Activated CD4-positive, alpha-beta T cell treated with anti-CD3 and anti-CD28 coated beads, Interleukin-2, amount 50 U/mL, for 16 hours (primary cell): ENCODE data around the gene FCRL1.

Experiments used
- DNase-seq: peaks from one replicate; pipeline ENCODE4 v3.0.0-alpha.2; 2020

The FCRL1 gene

DNA sequence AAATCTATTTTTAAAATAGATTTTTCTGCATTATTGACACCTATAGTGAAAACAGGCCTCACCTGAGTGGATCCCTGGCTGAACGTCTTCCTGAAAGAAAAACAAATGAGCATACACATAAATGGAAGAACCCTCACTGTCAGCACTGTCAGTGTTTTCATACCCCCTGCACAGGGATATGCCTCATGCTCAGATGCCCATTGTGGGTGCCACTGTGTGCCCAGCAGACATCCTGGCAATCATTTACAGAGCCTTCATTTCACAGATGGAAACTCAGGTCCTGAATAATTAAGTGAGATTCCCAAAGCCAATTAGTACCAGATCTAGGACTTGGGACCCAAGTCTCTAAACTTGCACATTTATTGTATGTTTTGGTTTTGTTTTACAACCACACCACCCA is 19.9 kb downstream of the FCRL1 start:
- no peak for DNase-seq

DNA sequence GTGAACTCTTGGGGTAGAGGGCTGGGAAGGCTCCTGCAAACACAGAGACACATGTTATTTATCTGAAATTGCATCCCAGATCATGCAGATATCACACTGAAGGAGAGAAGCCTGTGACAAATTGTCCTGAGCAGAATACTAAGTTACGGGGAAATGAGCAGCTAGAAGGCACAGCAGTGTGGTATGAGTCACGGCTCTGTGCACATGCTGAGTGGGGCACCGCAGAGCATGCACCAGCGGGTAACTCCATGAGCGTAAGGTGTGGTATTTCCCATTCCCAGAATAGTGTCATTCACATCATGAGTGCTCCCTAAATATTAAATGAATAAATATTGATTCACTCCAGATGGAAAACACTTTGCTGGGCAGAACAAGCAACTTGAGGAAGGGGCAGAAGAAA is 21.7 kb downstream of the FCRL1 start:
- no peak for DNase-seq

DNA sequence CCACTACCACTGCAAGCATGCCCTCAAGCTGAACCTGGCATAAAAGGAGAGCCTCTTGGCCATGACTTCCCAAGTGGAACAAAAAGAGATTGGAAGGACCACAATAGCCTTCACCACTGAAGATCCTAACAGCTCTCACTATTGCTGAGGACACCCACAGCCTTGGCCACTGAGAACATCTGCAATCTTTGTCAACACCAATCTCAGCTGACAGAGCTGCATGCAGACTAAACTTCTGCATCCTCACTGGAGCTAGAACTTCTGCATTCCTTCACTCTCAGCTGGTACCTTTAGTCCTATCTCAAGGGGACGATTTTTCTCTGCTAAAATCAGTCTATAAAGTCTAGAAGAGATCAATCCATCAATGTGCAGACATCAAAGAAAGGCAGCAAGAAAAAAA is 34.7 kb downstream of the FCRL1 start:
- no peak for DNase-seq

DNA sequence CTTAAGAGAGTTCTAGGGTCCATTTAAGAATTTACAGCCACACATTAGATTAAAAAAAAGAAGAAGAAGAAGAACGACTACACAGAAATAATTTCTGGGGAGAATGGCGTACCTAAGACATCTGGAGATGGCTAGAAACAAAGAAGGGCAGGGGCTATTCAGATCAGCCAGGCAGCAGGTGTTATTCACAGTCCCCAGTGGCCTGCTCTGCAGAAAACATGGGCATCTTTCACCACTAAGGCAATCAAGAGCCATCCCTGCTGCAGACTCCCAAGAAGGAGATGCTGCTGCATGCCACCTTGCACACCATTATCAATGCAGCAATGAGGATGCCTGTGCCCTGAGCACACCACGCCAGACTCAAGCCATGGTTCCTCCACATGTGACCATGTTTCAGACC is 35.1 kb downstream of the FCRL1 start:
- DNase-seq = no peak

DNA sequence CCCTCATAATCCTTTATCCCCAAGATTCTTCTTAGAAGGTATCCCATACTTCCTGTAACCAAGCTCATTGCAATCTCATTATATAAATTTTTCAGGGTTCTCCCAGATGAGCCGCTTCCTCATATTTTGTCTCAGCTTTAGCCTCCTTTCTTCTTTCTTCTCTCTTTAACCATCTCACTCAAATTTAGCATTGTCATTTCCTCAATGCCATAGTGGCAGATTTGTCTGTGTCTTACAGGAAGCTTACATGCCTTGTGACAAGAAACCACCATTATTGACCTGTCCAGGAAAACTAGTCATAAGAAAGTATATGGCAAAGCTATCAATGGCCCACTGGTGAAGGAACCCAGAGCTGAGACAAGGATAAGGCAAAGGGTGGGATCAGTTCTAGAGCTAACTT is 37.0 kb downstream of the FCRL1 start:
- no peak for DNase-seq

DNA sequence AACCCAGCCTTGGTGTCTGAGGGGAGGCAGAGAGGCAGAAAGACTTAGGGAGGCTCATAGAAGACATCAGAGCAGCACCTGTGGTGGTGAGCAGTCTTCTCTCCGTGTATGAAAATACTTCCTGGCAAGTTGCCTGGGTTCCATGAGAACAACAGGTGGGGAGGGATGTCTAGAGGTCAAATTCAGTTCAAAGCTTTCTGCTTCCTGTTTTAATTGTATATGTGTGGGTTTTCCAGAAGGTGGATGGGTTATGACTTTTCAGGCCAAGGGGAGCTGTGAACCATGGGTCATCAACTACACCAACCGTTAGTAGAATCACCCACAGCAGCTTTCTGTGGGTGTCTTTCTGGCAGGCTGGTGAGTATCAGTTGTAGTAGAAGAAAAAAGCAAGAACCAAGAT is 38.9 kb downstream of the FCRL1 start:
- DNase-seq = no peak

DNA sequence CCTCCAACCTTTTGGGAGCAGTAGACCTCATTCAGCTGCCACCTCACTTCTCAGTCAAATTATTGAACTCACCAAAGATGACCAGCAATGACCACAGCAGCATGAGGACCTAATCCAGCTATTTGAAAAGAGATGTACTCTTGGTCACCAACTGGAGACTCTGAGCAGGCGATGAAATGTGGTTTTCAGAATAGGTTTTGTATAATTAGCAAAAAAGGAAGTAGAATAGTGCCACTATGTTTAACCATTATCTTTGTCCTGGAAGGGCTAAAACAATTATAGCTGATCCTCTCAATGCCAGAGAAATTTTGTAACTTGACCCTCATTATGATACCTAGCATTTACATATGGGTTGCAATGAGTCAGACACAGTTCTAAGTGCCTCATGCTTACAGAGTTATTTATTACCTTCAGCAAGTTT is 42.9 kb downstream of the FCRL1 start, which contains the start of gene FCRL2:
Gene FCRL2, minus strand, starts transcription at position 162 of the 421 bp plus-strand sequence. Its CDS starts 59 bp downstream, at position 103.
- no peak for DNase-seq

DNA sequence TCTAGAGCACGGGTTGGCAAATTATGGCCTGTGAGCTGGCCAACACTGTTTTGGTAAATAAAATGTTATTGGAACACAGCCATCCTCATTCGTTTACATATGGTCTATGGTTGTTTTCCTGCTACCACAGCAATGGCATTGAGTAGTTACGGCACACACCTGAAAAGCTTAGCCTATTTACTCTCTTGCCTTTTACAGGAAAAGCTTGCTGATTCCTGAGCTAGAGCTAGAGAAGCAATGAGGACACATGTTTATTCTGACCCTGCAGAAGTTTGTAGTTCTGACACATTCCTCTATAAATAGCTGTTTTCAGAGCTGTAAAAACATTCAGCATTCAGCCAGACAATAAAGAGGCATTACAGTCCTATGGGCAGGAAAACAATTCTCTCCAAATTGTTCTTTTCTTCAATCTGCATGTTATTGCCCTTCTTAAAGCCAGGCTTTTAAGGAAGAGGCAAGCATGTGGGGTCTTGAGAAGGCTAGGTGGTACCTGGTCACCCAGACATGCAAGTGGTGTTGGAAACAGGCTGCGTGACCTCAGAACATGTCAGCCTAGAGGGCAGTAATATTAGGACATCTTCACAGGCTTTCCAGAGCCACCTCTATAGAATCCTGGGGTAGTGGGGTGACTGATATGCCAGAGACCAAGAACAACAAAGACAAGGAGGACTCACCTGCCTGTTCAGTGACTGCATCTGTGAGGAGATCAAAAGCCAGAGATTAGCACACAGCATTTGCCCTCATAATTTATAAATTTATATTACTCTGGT is 44.6 kb downstream of the FCRL1 start:
- no peak for DNase-seq

DNA sequence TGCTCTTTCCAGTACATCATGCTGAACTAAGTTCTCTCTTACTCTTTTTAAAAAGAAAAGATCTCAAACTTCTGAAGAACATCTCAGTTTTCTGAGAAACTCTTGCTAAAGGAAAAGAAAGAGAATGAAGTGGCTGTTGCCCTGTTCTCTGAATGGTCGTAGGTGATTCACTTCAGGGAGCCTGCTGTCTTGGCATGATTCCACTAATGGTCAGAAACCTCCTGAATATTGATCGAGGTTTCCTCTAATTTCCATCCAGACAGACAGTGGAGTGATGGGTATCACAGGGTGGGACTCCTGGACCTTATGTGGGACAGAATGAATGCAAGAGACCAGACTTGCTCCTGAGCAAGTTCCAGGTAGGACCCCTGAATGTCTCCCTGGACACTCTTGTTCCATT is 45.5 kb downstream of the FCRL1 start:
- DNase-seq = no peak

DNA sequence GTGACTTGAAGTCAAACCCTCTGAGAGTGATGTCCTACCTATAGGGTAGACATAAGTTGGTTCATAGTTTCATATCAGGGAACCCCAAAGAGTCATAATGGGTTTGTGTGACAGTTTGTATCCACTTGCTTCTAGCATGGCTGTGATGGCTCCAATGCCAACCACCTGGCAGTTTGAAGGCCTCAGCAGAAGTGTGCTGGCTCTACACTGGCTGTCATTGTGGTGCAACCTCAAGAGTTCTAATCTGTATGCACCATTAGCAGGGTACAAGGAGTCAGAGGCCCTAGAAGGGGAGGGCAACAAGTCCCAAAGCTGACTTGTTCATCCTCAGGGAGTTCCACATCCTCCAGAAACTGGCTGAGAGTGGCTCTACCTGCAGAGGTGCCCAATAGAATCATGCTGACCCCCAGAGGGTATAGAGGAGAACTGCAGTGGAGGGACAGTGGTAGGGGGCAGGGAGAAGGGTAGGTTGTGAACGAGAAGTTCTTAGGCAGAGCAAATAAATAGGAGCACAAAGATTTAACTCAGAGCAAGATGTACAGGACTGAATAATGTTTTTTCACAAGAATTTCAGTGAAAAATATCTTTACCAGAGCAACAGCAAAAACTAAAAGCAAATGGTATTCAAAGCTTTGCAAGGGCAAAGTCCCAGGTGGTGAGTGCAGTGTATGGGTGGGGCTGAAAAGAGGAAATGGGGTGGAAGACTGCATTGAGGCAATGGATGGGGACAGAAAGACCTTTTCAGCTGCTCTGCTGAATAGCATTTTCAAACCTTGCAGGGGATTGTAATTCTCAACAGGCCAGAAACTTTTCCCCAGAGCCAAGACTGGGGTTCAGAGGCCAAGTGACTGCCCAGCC is 46.2 kb downstream of the FCRL1 start:
- no peak for DNase-seq

DNA sequence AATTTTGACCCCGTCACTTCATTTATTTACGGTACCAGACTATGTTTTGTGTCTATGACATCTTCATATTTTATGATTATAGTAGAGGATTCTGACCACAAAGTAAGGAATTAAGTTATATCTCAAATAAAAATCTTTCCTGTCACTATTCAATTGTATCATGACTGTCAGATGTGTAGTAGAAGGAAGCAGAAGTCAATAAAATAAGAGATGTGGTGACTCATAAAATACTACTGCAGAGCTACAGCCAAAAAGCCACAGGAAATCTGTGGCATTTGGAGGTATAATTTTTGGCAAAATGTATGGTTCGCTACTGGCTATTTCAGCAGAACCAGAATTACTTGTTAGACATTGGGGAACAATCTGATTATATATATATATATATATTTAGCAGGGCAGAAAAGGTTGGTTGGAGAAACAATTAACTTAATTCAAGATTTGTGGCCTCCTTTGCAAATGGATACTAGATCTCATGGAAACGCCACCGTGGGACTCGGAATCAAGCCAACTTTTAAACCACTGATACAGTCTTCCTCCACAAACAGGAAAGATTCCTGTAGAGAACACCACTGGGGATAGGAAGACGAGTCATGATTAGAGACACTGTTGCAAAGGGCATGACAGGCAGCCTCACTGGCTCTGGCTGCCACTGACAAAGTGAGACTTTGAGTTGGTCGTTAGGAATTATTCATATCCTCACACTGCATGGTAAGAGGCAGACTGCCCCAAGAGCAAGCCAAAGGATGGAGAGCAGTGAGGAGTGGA is 48.1 kb downstream of the FCRL1 start:
- no peak for DNase-seq

DNA sequence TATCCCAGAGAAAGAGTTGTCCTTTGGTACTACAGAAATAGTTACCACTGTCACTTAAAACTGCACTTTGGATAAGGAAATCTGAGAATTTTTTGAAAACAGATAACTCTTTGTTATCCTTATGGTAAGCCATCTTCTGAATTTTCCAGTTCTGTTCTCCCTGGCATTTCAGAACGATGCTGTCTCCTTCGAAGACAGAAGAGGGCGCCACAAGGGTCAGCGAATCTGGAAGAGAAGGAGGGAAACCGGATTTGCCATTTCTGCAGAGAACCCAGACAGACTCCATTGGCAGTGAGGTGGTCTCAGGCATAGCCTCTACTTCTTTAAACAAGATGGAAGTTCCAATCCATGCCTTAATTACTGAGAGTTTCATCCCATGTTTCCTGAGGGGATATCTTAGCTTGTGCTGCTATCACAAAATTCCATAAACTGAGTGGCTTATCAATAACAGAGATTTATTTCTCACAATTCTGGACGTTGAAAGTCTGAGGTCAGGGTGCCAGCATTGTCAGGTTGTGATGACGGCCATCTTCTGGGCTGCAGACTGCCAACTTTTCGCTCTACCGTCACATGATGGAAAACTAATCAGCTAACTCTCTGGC is 49.4 kb downstream of the FCRL1 start:
- no peak for DNase-seq

DNA sequence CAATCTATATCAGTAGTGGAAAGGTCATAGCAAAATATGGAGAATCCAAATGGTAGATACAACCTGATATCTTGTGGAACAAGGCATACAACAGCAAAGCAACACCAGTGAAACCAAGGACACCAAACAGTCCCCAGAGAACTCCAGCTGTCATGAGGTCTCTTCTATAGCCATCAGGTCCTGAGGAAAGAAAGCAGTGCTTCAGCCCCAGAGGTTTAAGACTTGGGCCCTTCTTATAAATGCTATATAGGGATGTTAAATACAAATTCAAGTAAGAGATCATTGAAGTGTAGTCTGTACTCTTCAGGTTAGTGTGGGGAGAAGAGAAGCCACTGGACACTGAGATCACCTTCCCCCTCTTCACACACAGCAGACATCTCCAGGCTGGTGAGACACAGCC is 53.1 kb downstream of the FCRL1 start:
- DNase-seq = no peak

DNA sequence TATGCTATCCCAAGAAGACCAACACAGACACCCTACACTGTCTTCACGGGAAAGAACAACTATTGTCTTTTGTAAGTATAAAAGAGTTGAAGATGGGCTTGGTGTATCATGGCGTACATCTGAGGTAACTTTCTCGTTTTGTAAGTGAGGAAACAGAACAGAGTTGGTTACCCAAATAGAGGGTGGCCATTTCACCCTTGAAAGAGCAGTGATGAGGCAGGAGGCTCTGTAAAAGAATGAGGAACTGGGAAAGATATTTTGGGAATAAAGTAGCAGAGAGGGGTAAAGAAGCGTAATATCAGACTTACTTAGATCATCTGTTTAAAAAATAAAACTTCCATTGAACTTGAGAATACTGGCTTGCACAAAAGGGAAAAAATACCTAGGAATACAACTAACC is 61.9 kb downstream of the FCRL1 start:
- DNase-seq = no peak

DNA sequence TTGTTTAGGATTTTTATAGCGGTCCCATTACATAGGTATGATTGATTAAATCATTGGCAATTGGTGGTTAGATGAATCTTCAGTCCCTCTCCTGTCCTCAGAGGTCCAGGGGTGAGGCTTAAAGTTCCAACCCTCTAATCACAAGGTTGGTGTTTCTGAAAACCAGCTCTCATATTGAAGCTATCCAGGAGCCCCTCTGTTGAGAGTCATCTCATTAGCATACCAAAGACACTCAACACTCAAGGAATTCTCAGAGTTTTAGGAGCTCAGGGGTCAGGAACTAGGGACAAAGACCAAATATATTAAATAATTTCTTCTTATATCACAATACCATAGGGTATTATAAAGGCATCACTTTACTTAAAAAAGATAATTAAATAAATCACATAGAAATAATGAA is 66.3 kb downstream of the FCRL1 start:
- no peak for DNase-seq

DNA sequence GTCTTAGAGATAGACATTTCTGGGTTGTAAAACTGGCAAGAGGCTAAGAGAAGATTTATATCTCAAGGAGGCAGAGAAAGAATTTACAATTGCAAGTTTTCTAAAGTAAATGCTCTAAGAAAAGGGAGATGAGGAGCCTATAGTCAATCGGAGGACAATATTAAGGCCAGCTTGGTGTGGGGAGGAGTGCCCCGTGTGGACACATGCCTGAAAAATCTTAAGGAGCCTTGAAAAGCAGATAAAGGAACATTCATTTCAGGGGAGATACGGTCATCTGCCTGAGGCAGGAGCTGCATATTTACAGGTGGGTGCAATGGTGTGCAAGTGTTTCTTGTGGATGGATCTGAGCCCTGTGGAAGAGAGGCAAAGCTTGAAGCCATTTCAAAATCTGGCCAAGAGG is 68.6 kb downstream of the FCRL1 start:
- DNase-seq = no peak

DNA sequence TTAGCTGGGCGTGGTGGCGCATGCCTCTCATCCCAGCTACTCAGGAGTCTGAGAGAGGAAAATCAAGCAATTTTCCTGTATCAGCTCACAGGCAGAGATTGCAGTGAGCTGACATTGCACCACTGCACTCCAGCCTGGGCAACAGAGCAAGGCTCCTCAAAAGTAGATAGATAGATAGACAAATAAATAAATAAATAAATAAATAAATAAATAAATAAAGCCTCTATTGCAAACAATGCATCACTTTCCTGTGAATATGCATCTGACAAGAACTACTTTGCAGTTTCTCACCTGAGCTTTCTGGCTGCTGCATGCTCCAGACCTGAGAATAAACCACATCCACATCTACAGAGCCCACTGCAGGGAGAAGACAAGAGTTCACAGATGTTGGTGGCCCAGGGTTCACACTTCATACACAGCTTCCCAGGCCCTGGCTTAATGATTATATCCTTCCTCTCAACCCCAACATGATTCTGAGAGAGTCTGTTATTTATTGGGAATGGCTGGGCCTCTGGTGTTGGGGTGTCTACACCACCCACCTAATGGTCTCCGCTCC is 71.6 kb downstream of the FCRL1 start:
- DNase-seq = no peak
